ENCODE results near the gene MAGEB5. TPM values are rescaled to one million over a fixed set of nuclear protein-coding genes. Genes with fewer than 3 reads are reported as not detected.
"Not testable (repeated sequence)": the region's sequence is repeated elsewhere in the genome, so short reads cannot be mapped to it uniquely, and the experiment has no call there.

Gene MAGEB5
- polyA plus RNA-seq (ENCODE audit: insufficient read length in 12 of 12) = not detected
- long read RNA-seq, donor 1 = 0 reads
- long read RNA-seq, donor 2 = 0 reads
- long read RNA-seq, donor 3 = 0 reads
- long read RNA-seq, donor 4 = 0 reads
- long read RNA-seq, donor 5 = 0 reads
- long read RNA-seq, donor 6 = 0 reads
- long read RNA-seq, donor 7 = 0 reads
- long read RNA-seq, donor 8 = 0 reads
- long read RNA-seq, donor 9 = 0 reads
- long read RNA-seq, donor 10 = 0 reads
- long read RNA-seq, donor 11 = 0 reads

GRCh38 chrX:26215869-26216268, at the start of gene MAGEB5:
TSS of gene MAGEB5 (plus strand) at chrX:26216169. CDS start at chrX:26217302, 1,133 bp downstream.
- DNase-seq = no peak

GRCh38 chrX:26192204-26192603, 23.8 kb upstream of the MAGEB5 start, which contains the start of gene MAGEB6:
TSS of gene MAGEB6 (plus strand) at chrX:26192440. CDS start at chrX:26193847, 1,407 bp downstream.
- DNase-seq = no peak

GRCh38 chrX:26203561-26203960, 12.4 kb upstream of the MAGEB5 start:
- DNase-seq = no peak

GRCh38 chrX:26204717-26205116, 11.3 kb upstream of the MAGEB5 start:
- not testable (repeated sequence) for DNase-seq

- no peak for DNase-seq
These were observed 8.0 kb upstream of the MAGEB5 start for GRCh38 chrX:26208012-26208411.

GRCh38 chrX:26219351-26219750, 3.4 kb downstream of the MAGEB5 start:
- DNase-seq = no peak

- DNase-seq = no peak
These were observed 18.2 kb downstream of the MAGEB5 start for GRCh38 chrX:26234177-26234576.

GRCh38 chrX:26253526-26253925, 37.6 kb downstream of the MAGEB5 start:
- no peak for DNase-seq

- DNase-seq = no peak
These were observed 38.5 kb downstream of the MAGEB5 start for GRCh38 chrX:26254436-26254835.

- no peak for DNase-seq
These were observed 46.2 kb downstream of the MAGEB5 start for GRCh38 chrX:26262121-26262523.

Other genes with a start within 250 kb of the MAGEB5 start
- gene MAGEB18, start 77.8 kb upstream of the MAGEB5 start, polyA plus RNA-seq (ENCODE audit: insufficient read length in 12 of 12) = not detected
- not detected for gene MAGEB6B, start 55.6 kb upstream of the MAGEB5 start, polyA plus RNA-seq (ENCODE audit: insufficient read length in 12 of 12)
- not detected for gene MAGEB6, start 23.7 kb upstream of the MAGEB5 start, polyA plus RNA-seq (ENCODE audit: insufficient read length in 12 of 12)

Measured in muscle of arm (tissue), 14 donors.